Progenitor cell of endocrine pancreas (in vitro differentiated cells): ENCODE measurements around the gene GOLGA6D. TPM values are rescaled to one million over a fixed set of nuclear protein-coding genes. Genes with fewer than 3 reads are reported as not detected.
"Not testable (repeated sequence)": the region's sequence is repeated elsewhere in the genome, so short reads cannot be mapped to it uniquely, and the experiment has no call there.

ENCODE experiments used
- DNase-seq: peaks from one replicate; pipeline ENCODE4 v3.0.0; 2021; ENCODE audit warnings: low spot score; ENCODE audit not compliant: unreplicated experiment
- H3K27ac Mint-ChIP-seq: 2 replicates; pipeline ENCODE4 v1.8.0; 2021; ENCODE audit warnings: mild to moderate bottlenecking, moderate library complexity, mixed read lengths
- H3K27me3 Mint-ChIP-seq: 2 replicates; pipeline ENCODE4 v1.8.0; 2021; ENCODE audit warnings: mixed read lengths
- H3K36me3 Mint-ChIP-seq: 2 replicates; pipeline ENCODE4 v1.8.0; 2022; ENCODE audit warnings: mixed read lengths; ENCODE audit not compliant: insufficient read depth
- H3K4me1 Mint-ChIP-seq: 2 replicates; pipeline ENCODE4 v1.8.0; 2021; ENCODE audit warnings: low read depth, mixed read lengths
- H3K4me3 Mint-ChIP-seq: 2 replicates; pipeline ENCODE4 v1.8.0; 2021; ENCODE audit warnings: low read depth, mild to moderate bottlenecking, moderate library complexity, mixed read lengths
- H3K9me3 Mint-ChIP-seq: 2 replicates; pipeline ENCODE4 v1.8.0; 2021; ENCODE audit warnings: low read depth, mixed read lengths
- total RNA-seq: library from RNA; stranded (reverse); gene quantifications from 2 replicates; pipeline ENCODE4 v1.2.1, GENCODE V29; 2021
- TF ChIP-seq, protein P1 (sequence below): fragments of 200-600 bp; sonication (generic); IDR thresholded peaks from one replicate; pipeline ENCODE4 v1.5.0; 2021; ENCODE audit warnings: antibody characterized with exemption, mild to moderate bottlenecking; ENCODE audit not compliant: unreplicated experiment

GOLGA6D gene
- total RNA-seq, 1 donor from 2014 or later, result not detected

GRCh38 chr15:75313116-75313845, 30.6 kb downstream of the GOLGA6D start:
- no peaks in the 10 kb centered on the region for H3K36me3 Mint-ChIP-seq
- H3K4me3 Mint-ChIP-seq, result no peak overlapping the region
- peaks cover 29% of the 10 kb centered on the region for H3K27me3 Mint-ChIP-seq
- H3K9me3 Mint-ChIP-seq, result no peaks in the 10 kb centered on the region
- no peaks in the 10 kb centered on the region for H3K4me1 Mint-ChIP-seq
- H3K27ac Mint-ChIP-seq, result no peak overlapping the region
- no peak for DNase-seq
- TF ChIP-seq, protein P1, sequence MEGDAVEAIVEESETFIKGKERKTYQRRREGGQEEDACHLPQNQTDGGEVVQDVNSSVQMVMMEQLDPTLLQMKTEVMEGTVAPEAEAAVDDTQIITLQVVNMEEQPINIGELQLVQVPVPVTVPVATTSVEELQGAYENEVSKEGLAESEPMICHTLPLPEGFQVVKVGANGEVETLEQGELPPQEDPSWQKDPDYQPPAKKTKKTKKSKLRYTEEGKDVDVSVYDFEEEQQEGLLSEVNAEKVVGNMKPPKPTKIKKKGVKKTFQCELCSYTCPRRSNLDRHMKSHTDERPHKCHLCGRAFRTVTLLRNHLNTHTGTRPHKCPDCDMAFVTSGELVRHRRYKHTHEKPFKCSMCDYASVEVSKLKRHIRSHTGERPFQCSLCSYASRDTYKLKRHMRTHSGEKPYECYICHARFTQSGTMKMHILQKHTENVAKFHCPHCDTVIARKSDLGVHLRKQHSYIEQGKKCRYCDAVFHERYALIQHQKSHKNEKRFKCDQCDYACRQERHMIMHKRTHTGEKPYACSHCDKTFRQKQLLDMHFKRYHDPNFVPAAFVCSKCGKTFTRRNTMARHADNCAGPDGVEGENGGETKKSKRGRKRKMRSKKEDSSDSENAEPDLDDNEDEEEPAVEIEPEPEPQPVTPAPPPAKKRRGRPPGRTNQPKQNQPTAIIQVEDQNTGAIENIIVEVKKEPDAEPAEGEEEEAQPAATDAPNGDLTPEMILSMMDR, result no peak

- H3K27ac Mint-ChIP-seq, result no peak overlapping the region
- no peaks in the 10 kb centered on the region for H3K9me3 Mint-ChIP-seq
These were observed 32.1 kb downstream of the GOLGA6D start for GRCh38 chr15:75314552-75315290.

DNA sequence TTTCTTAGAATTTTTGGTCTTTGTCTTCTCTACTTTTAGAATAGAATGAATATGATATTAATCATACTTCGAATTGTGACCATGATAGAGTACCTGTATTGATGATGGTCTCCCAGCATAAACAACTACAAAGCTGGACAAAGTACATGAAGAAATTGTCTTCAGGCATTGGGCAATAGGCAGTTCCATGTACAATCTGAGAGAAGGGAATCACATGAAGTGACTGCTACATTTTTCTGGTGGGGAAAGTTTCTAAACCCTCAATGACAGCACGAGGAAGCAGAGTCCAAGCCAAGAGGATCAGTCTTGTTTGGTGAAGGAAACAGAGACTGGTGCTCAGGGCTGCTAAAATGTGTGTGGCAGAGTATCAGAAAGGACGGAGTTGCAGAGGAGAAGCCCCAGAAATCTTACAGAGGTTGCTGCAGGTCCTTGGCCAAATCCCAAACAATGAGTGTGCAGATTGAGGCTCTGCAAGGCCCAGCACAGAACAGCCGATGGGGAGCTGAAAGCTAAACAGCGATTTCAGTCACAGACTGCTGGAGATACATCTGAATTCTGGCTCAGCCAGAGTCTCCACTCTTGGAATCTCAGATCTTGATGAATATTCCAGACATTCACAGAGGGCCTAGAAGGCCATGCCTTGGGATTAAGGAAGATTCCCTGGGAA, 36.7 kb downstream of the GOLGA6D start:
- Mint-ChIP-seq H3K27me3 (peaks cover 11% of the 10 kb centered on the region), H3K4me1 (peaks cover 11% of the 10 kb centered on the region)
- H3K4me3 Mint-ChIP-seq, H3K9me3 Mint-ChIP-seq, H3K27ac Mint-ChIP-seq, H3K36me3 Mint-ChIP-seq, DNase-seq: not testable (repeated sequence)

More at GRCh38 chr15:75314552-75315290, 32.1 kb downstream of the GOLGA6D start:
- TF ChIP-seq, protein P1, result no peak
- Mint-ChIP-seq H3K27me3 (peaks cover 18% of the 10 kb centered on the region), H3K36me3 (no peaks in the 10 kb centered on the region), H3K4me3 (no peak overlapping the region), H3K4me1 (no peaks in the 10 kb centered on the region)
- DNase-seq, result no peak

- Mint-ChIP-seq H3K27me3 (peaks cover 8% of the 10 kb centered on the region), H3K4me3 (no peak overlapping the region), H3K4me1 (peaks cover 11% of the 10 kb centered on the region), H3K36me3 (no peaks in the 10 kb centered on the region), H3K27ac (no peak overlapping the region), H3K9me3 (no peaks in the 10 kb centered on the region)
- TF ChIP-seq, protein P1, result no peak
- DNase-seq, result no peak
These were observed 39.1 kb downstream of the GOLGA6D start for GRCh38 chr15:75321711-75322110.

DNA sequence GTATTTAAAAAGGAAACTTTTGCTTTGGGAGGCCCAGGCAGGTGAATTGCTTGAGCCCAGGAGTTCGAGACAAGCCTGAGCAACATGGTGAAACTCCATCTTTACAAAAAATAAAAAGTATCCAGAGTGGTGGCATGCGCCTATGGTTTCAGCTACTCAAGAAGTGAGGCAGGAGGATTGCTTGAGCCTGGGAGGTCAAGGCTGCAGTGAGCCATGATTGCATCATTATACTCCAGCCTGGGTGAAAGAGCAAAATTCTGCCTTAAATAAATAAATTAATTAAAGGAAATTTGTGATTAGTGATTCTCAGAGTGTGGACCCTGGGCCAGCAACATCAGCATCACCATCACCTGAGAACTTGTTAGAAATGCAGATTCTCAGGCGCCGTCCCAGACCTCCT, 43.3 kb downstream of the GOLGA6D start:
- no peaks in the 10 kb centered on the region for H3K36me3 Mint-ChIP-seq
- H3K27ac Mint-ChIP-seq, result no peak overlapping the region
- H3K4me1 Mint-ChIP-seq, result peaks cover 11% of the 10 kb centered on the region
- H3K9me3 Mint-ChIP-seq, result no peaks in the 10 kb centered on the region
- H3K4me3 Mint-ChIP-seq, result no peak overlapping the region
- DNase-seq, result no peak
- TF ChIP-seq, protein P1, result no peak
- peaks cover 9% of the 10 kb centered on the region for H3K27me3 Mint-ChIP-seq
